Liver (tissue), 9 donors: Measurements from ENCODE around the gene RAB31. TPM values are rescaled to one million over a fixed set of nuclear protein-coding genes. Genes with fewer than 3 reads are reported as not detected.
A peak's percentile ranks its signal among the peaks of the same experiment; 100 is the strongest.
"Not testable (repeated sequence)": the region's sequence is repeated elsewhere in the genome, so short reads cannot be mapped to it uniquely, and the experiment has no call there.

Experiments
- DNase-seq: peaks from one replicate; pipeline ENCODE4 v3.0.0-alpha.2; 2017; ENCODE audit warnings: low spot score
- H3K27ac ChIP-seq, 2 donors: one replicate each; pipeline ENCODE4 v1.7.0; 2013; ENCODE audit warnings: inconsistent platforms in 2 of 2, low read length in 2 of 2, control low read depth in 1 of 2, low read depth in 1 of 2, mild to moderate bottlenecking in 1 of 2
- H3K27me3 ChIP-seq, 4 donors: one replicate each; pipeline versions ENCODE4 v1.6.1 to v1.7.0; 2013; ENCODE audit warnings: low read length in 3 of 4, inconsistent platforms in 1 of 4, mild to moderate bottlenecking in 1 of 4, moderate library complexity in 1 of 4; ENCODE audit not compliant: control insufficient read depth in 4 of 4, insufficient read depth in 4 of 4
- H3K36me3 ChIP-seq, 4 donors: one replicate each; pipeline versions ENCODE4 v1.6.1 to v1.7.0; 2013; ENCODE audit warnings: low read length in 3 of 4, mild to moderate bottlenecking in 3 of 4, low read depth in 1 of 4, moderate library complexity in 1 of 4; ENCODE audit not compliant: control insufficient read depth in 4 of 4, insufficient read depth in 3 of 4
- H3K4me1 ChIP-seq, 4 donors: one replicate each; pipeline versions ENCODE4 v1.6.1 to v1.7.0; 2013; ENCODE audit warnings: low read length in 3 of 4, mild to moderate bottlenecking in 3 of 4, moderate library complexity in 1 of 4; ENCODE audit not compliant: control insufficient read depth in 4 of 4, insufficient read depth in 4 of 4
- H3K4me3 ChIP-seq, 3 donors: one replicate each; pipeline versions ENCODE4 v1.6.1 to v1.7.0; 2013; ENCODE audit warnings: low read length in 3 of 3, control low read depth in 1 of 3, low read depth in 1 of 3, mild to moderate bottlenecking in 1 of 3
- H3K9ac ChIP-seq, 2 donors: one replicate each; pipeline ENCODE4 v1.7.0; 2013; ENCODE audit warnings: low read length in 2 of 2, mild to moderate bottlenecking in 2 of 2, moderate library complexity in 2 of 2, control low read depth in 1 of 2, low read depth in 1 of 2
- H3K9me3 ChIP-seq, 4 donors: one replicate each; pipeline versions ENCODE4 v1.6.1 to v1.7.0; 2013; ENCODE audit warnings: low read length in 3 of 4; ENCODE audit not compliant: control insufficient read depth in 4 of 4
- ATF3 ChIP-seq: IDR thresholded peaks from 2 replicates; pipeline ENCODE4 v1.6.1; 2016; ENCODE audit warnings: antibody characterized with exemption
- FOXA1 ChIP-seq: IDR thresholded peaks from 2 replicates; pipeline ENCODE4 v1.6.1; 2016; ENCODE audit warnings: antibody characterized with exemption
- FOXA2 ChIP-seq: IDR thresholded peaks from 2 replicates; pipeline ENCODE4 v1.6.1; 2016; ENCODE audit warnings: antibody characterized with exemption
- GABPA ChIP-seq, 2 donors: IDR thresholded peaks in 1 of 2; conservative IDR thresholded peaks in 1 of 2; 2 replicates each; pipeline ENCODE4 v1.6.1; 2016; ENCODE audit warnings: antibody characterized with exemption in 2 of 2, mild to moderate bottlenecking in 1 of 2, moderate library complexity in 1 of 2
- HNF4A ChIP-seq, 2 donors: conservative IDR thresholded peaks; 2 replicates each; pipeline ENCODE4 v1.6.1; 2016; ENCODE audit warnings: antibody characterized with exemption in 2 of 2, mild to moderate bottlenecking in 2 of 2
- JUND ChIP-seq, 2 donors: IDR thresholded peaks; 2 replicates each; pipeline ENCODE4 v1.6.1; 2016; ENCODE audit warnings: antibody characterized with exemption in 2 of 2
- NR2F2 ChIP-seq: IDR thresholded peaks from 2 replicates; pipeline ENCODE4 v1.6.1; 2016; ENCODE audit warnings: antibody characterized with exemption
- RXRA ChIP-seq, 2 donors: IDR thresholded peaks; 2 replicates each; pipeline ENCODE4 v1.6.1; 2017 to 2018; ENCODE audit warnings: antibody characterized with exemption in 2 of 2, mild to moderate bottlenecking in 1 of 2
- SP1 ChIP-seq: IDR thresholded peaks from 2 replicates; pipeline ENCODE4 v1.6.1; 2018; ENCODE audit warnings: antibody characterized with exemption, mild to moderate bottlenecking
- YY1 ChIP-seq: IDR thresholded peaks from 2 replicates; pipeline ENCODE4 v1.6.1; 2016; ENCODE audit warnings: antibody characterized with exemption, mild to moderate bottlenecking
- ZBTB33 ChIP-seq: IDR thresholded peaks from 2 replicates; pipeline ENCODE4 v1.6.1; 2016; ENCODE audit warnings: antibody characterized with exemption
- WGBS: extraction: QIAGEN DNeasy Blood & Tissue Kit; methylation state at CpG from one replicate; pipeline ENCODE4 v1.1.7; 2013; 5-methylcytosine and 5-hydroxymethylcytosine counted together
- polyA plus RNA-seq, 2 donors: library from polyadenylated mRNA; stranded (reverse) in 1 of 2; unstranded in 1 of 2; fragments of 200-250 nt in 1 of 2; fragments of >200 nt in 1 of 2; fragmentation: Nextera tagmentation in 1 of 2; extraction: Ambion mirVana in 1 of 2; gene quantifications; one replicate each; pipeline versions ENCODE4 v1.2.1 to v1.2.3, GENCODE V29; 2013 to 2015
- total RNA-seq, 2 donors: library from RNA; depleted of rRNA; stranded (reverse); fragments of >200 nt; gene quantifications; one replicate each; pipeline ENCODE4 v1.2.3, GENCODE V29; 2014
- TF ChIP-seq, protein P1 (sequence below): fragments of 150-350 bp; IDR thresholded peaks from 2 replicates; pipeline ENCODE4 v1.5.1; 2017; ENCODE audit warnings: improper control_type of control experiment, low read depth, low read length; ENCODE audit not compliant: missing input control
- TF ChIP-seq, protein P2 (sequence below): IDR thresholded peaks from 2 replicates; pipeline ENCODE4 v1.6.1; 2016; ENCODE audit warnings: antibody characterized with exemption
- TF ChIP-seq, protein P3 (sequence below): IDR thresholded peaks from 2 replicates; pipeline ENCODE4 v1.6.1; 2016; ENCODE audit warnings: antibody characterized with exemption, mild to moderate bottlenecking
- donor health status: healthy.
- donor health status: healthy.
- donor health status: healthy.
- donor health status: healthy.
- donor health status: healthy.

The RAB31 gene
- total and polyA plus RNA-seq, 4 donors = 3.6 to 12.8 (median 9.7) TPM

- H3K4me1 ChIP-seq = peaks cover 0 to 5% (median under 1%) of the 10 kb centered on the region in 4 donors
- 50% methylated on average over 1 of the region's 1 CpG for WGBS
Observed at GRCh38 chr18:9766740-9767139, 58.6 kb downstream of the RAB31 start.

GRCh38 chr18:9768071-9768691, 60.1 kb downstream of the RAB31 start:
- not testable (repeated sequence) for H3K4me3 ChIP-seq, H3K9me3 ChIP-seq

More at GRCh38 chr18:9766740-9767139, 58.6 kb downstream of the RAB31 start:
- Histone ChIP-seq H3K4me3 (no peak overlapping the region), H3K9ac (no peak overlapping the region), H3K9me3 (no peaks in the 10 kb centered on the region), H3K27ac (no peak overlapping the region), H3K27me3 (no peaks in the 10 kb centered on the region), H3K36me3 (no peaks in the 10 kb centered on the region)
- no peak for TF ChIP-seq RXRA (IDR thresholded peaks at IDR 0.05)
- TF ChIP-seq HNF4A (conservative IDR thresholded peaks at IDR 0.05) = no peak
- no peak for TF ChIP-seq JUND (IDR thresholded peaks at IDR 0.05)
- TF ChIP-seq, protein P1, sequence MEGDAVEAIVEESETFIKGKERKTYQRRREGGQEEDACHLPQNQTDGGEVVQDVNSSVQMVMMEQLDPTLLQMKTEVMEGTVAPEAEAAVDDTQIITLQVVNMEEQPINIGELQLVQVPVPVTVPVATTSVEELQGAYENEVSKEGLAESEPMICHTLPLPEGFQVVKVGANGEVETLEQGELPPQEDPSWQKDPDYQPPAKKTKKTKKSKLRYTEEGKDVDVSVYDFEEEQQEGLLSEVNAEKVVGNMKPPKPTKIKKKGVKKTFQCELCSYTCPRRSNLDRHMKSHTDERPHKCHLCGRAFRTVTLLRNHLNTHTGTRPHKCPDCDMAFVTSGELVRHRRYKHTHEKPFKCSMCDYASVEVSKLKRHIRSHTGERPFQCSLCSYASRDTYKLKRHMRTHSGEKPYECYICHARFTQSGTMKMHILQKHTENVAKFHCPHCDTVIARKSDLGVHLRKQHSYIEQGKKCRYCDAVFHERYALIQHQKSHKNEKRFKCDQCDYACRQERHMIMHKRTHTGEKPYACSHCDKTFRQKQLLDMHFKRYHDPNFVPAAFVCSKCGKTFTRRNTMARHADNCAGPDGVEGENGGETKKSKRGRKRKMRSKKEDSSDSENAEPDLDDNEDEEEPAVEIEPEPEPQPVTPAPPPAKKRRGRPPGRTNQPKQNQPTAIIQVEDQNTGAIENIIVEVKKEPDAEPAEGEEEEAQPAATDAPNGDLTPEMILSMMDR = no peak
- TF ChIP-seq FOXA1 = no peak
- no peak for TF ChIP-seq FOXA2
- TF ChIP-seq, protein P2, sequence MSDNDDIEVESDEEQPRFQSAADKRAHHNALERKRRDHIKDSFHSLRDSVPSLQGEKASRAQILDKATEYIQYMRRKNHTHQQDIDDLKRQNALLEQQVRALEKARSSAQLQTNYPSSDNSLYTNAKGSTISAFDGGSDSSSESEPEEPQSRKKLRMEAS = no peak
- no peak for DNase-seq

DNA sequence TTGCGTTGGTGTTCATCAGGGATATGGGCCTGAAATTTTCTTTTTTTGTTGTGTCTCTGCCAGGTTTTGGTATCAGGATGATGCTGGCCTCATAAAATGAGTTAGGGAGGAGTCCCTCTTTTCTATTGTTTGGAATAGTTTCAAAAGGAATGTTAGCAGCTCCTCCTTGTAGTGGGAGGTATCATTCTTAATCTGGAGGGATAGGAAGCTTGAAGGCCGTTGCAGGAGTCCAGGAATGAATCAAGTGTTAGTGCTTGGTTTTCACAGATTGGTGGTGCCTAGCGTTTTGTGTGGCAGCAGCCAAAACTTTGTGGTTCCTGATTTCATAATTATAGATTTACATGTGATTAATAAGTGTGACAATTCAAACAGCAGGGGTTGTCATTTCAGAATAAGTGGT, 62.0 kb downstream of the RAB31 start:
- H3K4me1 ChIP-seq, H3K36me3 ChIP-seq, H3K9me3 ChIP-seq, H3K9ac ChIP-seq, H3K4me3 ChIP-seq, H3K27ac ChIP-seq, DNase-seq, H3K27me3 ChIP-seq: not testable (repeated sequence)
- WGBS = 81% methylated on average over 3 of the region's 3 CpGs

More at GRCh38 chr18:9768071-9768691, 60.1 kb downstream of the RAB31 start:
- not testable (repeated sequence) for H3K36me3 ChIP-seq, DNase-seq, H3K27ac ChIP-seq, H3K9ac ChIP-seq, H3K27me3 ChIP-seq, H3K4me1 ChIP-seq
- 86% methylated on average over 2 of the region's 2 CpGs for WGBS

DNA sequence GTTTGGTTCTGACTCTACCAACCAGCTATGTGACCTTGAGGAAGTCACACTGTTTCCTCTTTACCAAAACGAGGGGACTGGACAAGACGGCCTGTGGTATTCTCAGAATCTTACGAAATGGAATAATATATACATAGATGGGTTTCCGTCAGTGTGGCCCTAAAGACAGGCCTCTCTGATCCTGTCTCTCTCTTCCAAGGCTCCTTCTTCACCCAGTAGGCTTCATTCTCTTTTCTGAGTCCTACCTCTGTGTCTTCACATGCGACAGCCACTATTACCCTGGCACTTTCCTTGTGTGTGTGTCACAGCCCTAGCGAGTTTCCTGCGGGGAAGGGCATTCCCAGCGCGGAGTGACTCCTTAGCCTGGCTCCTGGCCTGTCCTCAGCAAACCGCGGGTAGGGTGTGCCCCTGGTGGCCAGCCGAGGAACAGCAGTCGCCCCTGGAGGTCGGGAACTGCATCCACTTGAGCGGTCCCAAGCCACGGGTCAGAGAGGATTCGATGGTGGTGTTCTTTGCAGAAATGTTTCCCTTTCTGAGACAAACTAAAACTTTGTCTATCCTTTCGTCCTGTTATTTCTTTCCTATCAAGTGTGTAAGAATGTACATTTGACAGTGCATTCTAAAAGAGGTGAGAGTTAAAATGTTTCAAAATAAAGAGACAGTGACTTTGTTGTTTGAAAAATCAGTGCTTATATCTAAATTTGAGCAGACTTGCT, 63.3 kb downstream of the RAB31 start:
- no peak overlapping the region for H3K9ac ChIP-seq
- H3K4me1 ChIP-seq = peaks cover 0 to 6% (median under 1%) of the 10 kb centered on the region in 4 donors
- 24% methylated on average over 18 of the region's 18 CpGs for WGBS
- no peak for TF ChIP-seq YY1
- TF ChIP-seq HNF4A (conservative IDR thresholded peaks at IDR 0.05) = no peak
- TF ChIP-seq GABPA (IDR thresholded peaks at IDR 0.05 in 1 of 2, conservative IDR thresholded peaks at IDR 0.05 in 1 of 2) = no peak
- TF ChIP-seq FOXA2 = no peak
- no peak for TF ChIP-seq JUND (IDR thresholded peaks at IDR 0.05)
- TF ChIP-seq ZBTB33 = no peak
- TF ChIP-seq ATF3 = no peak
- TF ChIP-seq NR2F2 = no peak
- no peak for TF ChIP-seq SP1
- TF ChIP-seq, protein P3, sequence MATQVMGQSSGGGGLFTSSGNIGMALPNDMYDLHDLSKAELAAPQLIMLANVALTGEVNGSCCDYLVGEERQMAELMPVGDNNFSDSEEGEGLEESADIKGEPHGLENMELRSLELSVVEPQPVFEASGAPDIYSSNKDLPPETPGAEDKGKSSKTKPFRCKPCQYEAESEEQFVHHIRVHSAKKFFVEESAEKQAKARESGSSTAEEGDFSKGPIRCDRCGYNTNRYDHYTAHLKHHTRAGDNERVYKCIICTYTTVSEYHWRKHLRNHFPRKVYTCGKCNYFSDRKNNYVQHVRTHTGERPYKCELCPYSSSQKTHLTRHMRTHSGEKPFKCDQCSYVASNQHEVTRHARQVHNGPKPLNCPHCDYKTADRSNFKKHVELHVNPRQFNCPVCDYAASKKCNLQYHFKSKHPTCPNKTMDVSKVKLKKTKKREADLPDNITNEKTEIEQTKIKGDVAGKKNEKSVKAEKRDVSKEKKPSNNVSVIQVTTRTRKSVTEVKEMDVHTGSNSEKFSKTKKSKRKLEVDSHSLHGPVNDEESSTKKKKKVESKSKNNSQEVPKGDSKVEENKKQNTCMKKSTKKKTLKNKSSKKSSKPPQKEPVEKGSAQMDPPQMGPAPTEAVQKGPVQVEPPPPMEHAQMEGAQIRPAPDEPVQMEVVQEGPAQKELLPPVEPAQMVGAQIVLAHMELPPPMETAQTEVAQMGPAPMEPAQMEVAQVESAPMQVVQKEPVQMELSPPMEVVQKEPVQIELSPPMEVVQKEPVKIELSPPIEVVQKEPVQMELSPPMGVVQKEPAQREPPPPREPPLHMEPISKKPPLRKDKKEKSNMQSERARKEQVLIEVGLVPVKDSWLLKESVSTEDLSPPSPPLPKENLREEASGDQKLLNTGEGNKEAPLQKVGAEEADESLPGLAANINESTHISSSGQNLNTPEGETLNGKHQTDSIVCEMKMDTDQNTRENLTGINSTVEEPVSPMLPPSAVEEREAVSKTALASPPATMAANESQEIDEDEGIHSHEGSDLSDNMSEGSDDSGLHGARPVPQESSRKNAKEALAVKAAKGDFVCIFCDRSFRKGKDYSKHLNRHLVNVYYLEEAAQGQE = no peak

More for the DNA sequence above, 63.3 kb downstream of the RAB31 start:
- H3K27ac ChIP-seq = no peak overlapping the region
- peak; percentile 91 for DNase-seq
- no peaks in the 10 kb centered on the region for H3K27me3 ChIP-seq
- H3K9me3 ChIP-seq = no peaks in the 10 kb centered on the region
- H3K4me3 ChIP-seq = no peak overlapping the region
- H3K36me3 ChIP-seq = no peaks in the 10 kb centered on the region
